B cell (primary cell): ENCODE results near the gene CD81. TPM values are rescaled to one million over a fixed set of nuclear protein-coding genes. Genes with fewer than 3 reads are reported as not detected.

Experiments used
- ATAC-seq: fragments of 200-7000 bp; cut with Tn5 transposase; one replicate; pipeline ENCODE4 v1.10.0; 2021; ENCODE audit warnings: low read depth, mild to moderate bottlenecking, moderate number of reproducible peaks, moderate library complexity
- CTCF ChIA-PET: fragments of 350-600 bp; sonication (Branson Sonifier 250); formaldehyde crosslinking; loops from one replicate; lab custom pipeline; 2021; ENCODE audit warnings: antibody characterized with exemption, inconsistent platforms; lab: Charles Lee
- POLR2A ChIA-PET: fragments of 350-600 bp; sonication (Branson Sonifier 250); formaldehyde crosslinking; loops from one replicate; lab custom pipeline; 2021; ENCODE audit warnings: antibody characterized with exemption; lab: Charles Lee
- DNase-seq: peaks from one replicate; pipeline ENCODE4 v3.0.0; 2013
- H2AFZ ChIP-seq: 2 replicates; pipeline ENCODE4 v1.6.1; 2012; ENCODE audit warnings: mild to moderate bottlenecking, low read depth, low read length; ENCODE audit not compliant: insufficient read depth, poor library complexity, severe bottlenecking
- H3K27ac ChIP-seq, 2 donors: 1 replicate in 1 of 2; 2 replicates in 1 of 2; pipeline ENCODE4 v1.5.1; 2012 to 2013; ENCODE audit warnings: low read length in 2 of 2, mild to moderate bottlenecking in 2 of 2, moderate library complexity in 1 of 2
- H3K27me3 ChIP-seq, 4 experiments: fragments of 200-600 bp in 1 of 4; sonication (generic) in 1 of 4; replicated peaks in 1 of 4; 1 replicate in 2 of 4; 2 replicates in 2 of 4; pipeline versions ENCODE4 v1.6.1 to v1.7.0; 2013 to 2016; ENCODE audit warnings: low read length in 3 of 4, mild to moderate bottlenecking in 2 of 4, mixed read lengths in 1 of 4, moderate library complexity in 1 of 4; ENCODE audit not compliant: insufficient read depth in 4 of 4, control insufficient read depth in 3 of 4; ENCODE audit errors: control extremely low read depth in 1 of 4
- H3K36me3 ChIP-seq, 2 experiments: replicated peaks in 1 of 2; 1 replicate in 1 of 2; 2 replicates in 1 of 2; pipeline versions ENCODE4 v1.6.1 to v1.7.1; 2013; ENCODE audit warnings: low read length in 1 of 2; ENCODE audit not compliant: insufficient read depth in 2 of 2, control insufficient read depth in 1 of 2; ENCODE audit errors: control extremely low read depth in 1 of 2, extremely low read depth in 1 of 2
- H3K4me1 ChIP-seq, 2 donors: fragments of 200-600 bp in 1 of 2; sonication (generic) in 1 of 2; 1 replicate in 1 of 2; 2 replicates in 1 of 2; pipeline versions ENCODE4 v1.5.1 to v1.6.1; 2013 to 2017; ENCODE audit warnings: low read length in 2 of 2; ENCODE audit not compliant: control insufficient read depth in 2 of 2, insufficient read depth in 2 of 2
- H3K4me2 ChIP-seq: replicated peaks from 2 replicates; pipeline ENCODE3; 2012; ENCODE audit warnings: mild to moderate bottlenecking, low read depth, low read length; ENCODE audit not compliant: poor library complexity, severe bottlenecking
- H3K4me3 ChIP-seq, 5 experiments: fragments of 200-600 bp in 1 of 5; sonication (generic) in 1 of 5; 1 replicate in 3 of 5; 2 replicates in 2 of 5; pipeline versions ENCODE4 v1.5.1 to v1.7.0; 2011 to 2016; ENCODE audit warnings: low read length in 4 of 5, mild to moderate bottlenecking in 4 of 5, low read depth in 2 of 5, control low read depth in 1 of 5, moderate library complexity in 1 of 5; ENCODE audit not compliant: insufficient read depth in 1 of 5; ENCODE audit errors: control extremely low read depth in 1 of 5, extremely low read depth in 1 of 5
- H3K79me2 ChIP-seq: fragments of 200-600 bp; sonication (generic); one replicate; pipeline ENCODE4 v1.6.0; 2016; ENCODE audit warnings: low read length; ENCODE audit not compliant: control insufficient read depth, insufficient read depth
- H3K9ac ChIP-seq: fragments of 200-600 bp; sonication (generic); 2 replicates; pipeline ENCODE4 v1.6.1; 2017; ENCODE audit warnings: mild to moderate bottlenecking, low read length, moderate library complexity
- H3K9me3 ChIP-seq, 3 donors: one replicate each; pipeline versions ENCODE4 v1.6.1 to v1.7.1; 2013; ENCODE audit warnings: low read length in 2 of 3; ENCODE audit not compliant: control insufficient read depth in 2 of 3, insufficient read depth in 1 of 3; ENCODE audit errors: control extremely low read depth in 1 of 3
- H4K20me1 ChIP-seq: 2 replicates; pipeline ENCODE4 v1.6.0; 2012; ENCODE audit warnings: mild to moderate bottlenecking, low read length; ENCODE audit not compliant: insufficient read depth, control insufficient read depth, poor library complexity, severe bottlenecking
- H3K27ac Mint-ChIP-seq: one replicate; pipeline ENCODE4 v1.8.0; 2021; ENCODE audit warnings: mixed read lengths
- H3K27me3 Mint-ChIP-seq: one replicate; pipeline ENCODE4 v1.8.0; 2021; ENCODE audit warnings: mixed read lengths
- H3K4me1 Mint-ChIP-seq: one replicate; pipeline ENCODE4 v1.8.0; 2021; ENCODE audit warnings: mixed read lengths
- H3K4me3 Mint-ChIP-seq: one replicate; pipeline ENCODE4 v1.8.0; 2021; ENCODE audit warnings: mixed read lengths
- H3K9me3 Mint-ChIP-seq: one replicate; pipeline ENCODE4 v1.8.0; 2022; ENCODE audit warnings: mixed read lengths; ENCODE audit not compliant: insufficient read depth
- CTCF ChIP-seq: fragments of 200-600 bp; IDR thresholded peaks from one replicate; pipeline ENCODE4 v1.8.0; 2022; ENCODE audit warnings: antibody characterized with exemption, mild to moderate bottlenecking
- EZH2 ChIP-seq: IDR thresholded peaks from 2 replicates; pipeline ENCODE4 v1.6.1; 2012; ENCODE audit warnings: borderline replicate concordance, low read depth, mild to moderate bottlenecking, moderate library complexity, low read length; ENCODE audit not compliant: insufficient read depth, poor library complexity, severe bottlenecking
- WGBS: methylation state at CpG from one replicate; pipeline ENCODE4 v1.1.5; 2013; ENCODE audit warnings: missing lambda C conversion rate; ENCODE audit not compliant: insufficient coverage; 5-methylcytosine and 5-hydroxymethylcytosine counted together
- intact Hi-C: fragments of 100-400 bp; cut with micrococcal nuclease; formaldehyde crosslinking; loops from one replicate; pipeline ENCODE4 v1.10.0; 2022
- polyA plus RNA-seq: library from polyadenylated mRNA; depleted of rRNA; stranded (reverse); fragments of >200 nt; gene quantifications from 2 replicates; pipeline ENCODE4 v1.2.3, GENCODE V29; 2012
- total RNA-seq, 2 donors: library from RNA; stranded (reverse); fragments of 120-200 nt in 1 of 2; gene quantifications; 1 replicate in 1 of 2; 2 replicates in 1 of 2; pipeline versions ENCODE4 v1.2.3 to v1.2.4, GENCODE V29; 2013 to 2022

CD81 gene
- total and polyA plus RNA-seq, 2 donors (not counting 1 experiment from before 2014, with no cell fraction given) = 253 to 361 TPM

GRCh38 chr11:2358754-2359442 lies 18.2 kb upstream of the CD81 start:
- Mint-ChIP-seq H3K27me3 (no peaks in the 10 kb centered on the region), H3K4me1 (peaks cover 10% of the 10 kb centered on the region), H3K27ac (peak overlapping the region; percentile 86), H3K4me3 (peak overlapping the region; percentile 68), H3K9me3 (no peaks in the 10 kb centered on the region)
- no peak for TF ChIP-seq CTCF
- TF ChIP-seq EZH2 = no peak
- WGBS = 84% methylated on average over 9 of the region's 11 CpGs
- ChIA-PET POLR2A (interaction anchor here (1.3 kb wide), 1 partner anchor 18 kb away, joined by 9 read pairs; the partner anchor contains the start of gene CD81), CTCF (no interaction called here)
- Histone ChIP-seq H3K36me3 (no peaks in the 10 kb centered on the region), H3K4me2 (peak overlapping the region; percentile 27), H2AFZ (peak overlapping the region; percentile 10), H4K20me1 (no peaks in the 10 kb centered on the region), H3K9ac (no peak overlapping the region), H3K27ac (no peak overlapping the region), H3K4me3 (no peak overlapping the region), H3K79me2 (no peaks in the 10 kb centered on the region), H3K4me1 (peaks cover 0 to 5% of the 10 kb centered on the region in 2 donors), H3K9me3 (no peaks in the 10 kb centered on the region), H3K27me3 (no peaks in the 10 kb centered on the region)
- ATAC-seq (peak; percentile 71), DNase-seq (peak; percentile 34)
- intact Hi-C loops = no loop called here

- no peak overlapping the region for H3K9ac ChIP-seq
- H3K4me1 ChIP-seq = peaks cover 0 to 5% of the 10 kb centered on the region in 2 donors
- no peak for ATAC-seq
- H3K27me3 ChIP-seq = no peaks in the 10 kb centered on the region
- CTCF ChIA-PET = no interaction called here
- H3K27ac ChIP-seq = no peak overlapping the region
- no peak overlapping the region for H2AFZ ChIP-seq
- no peak overlapping the region for H3K4me3 ChIP-seq
- H3K9me3 Mint-ChIP-seq = no peaks in the 10 kb centered on the region
- H3K27me3 Mint-ChIP-seq = no peaks in the 10 kb centered on the region
- POLR2A ChIA-PET = interaction anchor here (1.3 kb wide), 1 partner anchor 18 kb away, joined by 9 read pairs; the partner anchor contains the start of gene CD81
- TF ChIP-seq CTCF (no peak), EZH2 (no peak)
- H4K20me1 ChIP-seq = no peaks in the 10 kb centered on the region
- H3K27ac Mint-ChIP-seq = peak overlapping the region; percentile 26
- WGBS = 93% methylated on average over 8 of the region's 9 CpGs
- H3K9me3 ChIP-seq = no peaks in the 10 kb centered on the region
- no peaks in the 10 kb centered on the region for H3K79me2 ChIP-seq
- no peak overlapping the region for H3K4me2 ChIP-seq
- no peak overlapping the region for H3K4me3 Mint-ChIP-seq
- peaks cover 10% of the 10 kb centered on the region for H3K4me1 Mint-ChIP-seq
- H3K36me3 ChIP-seq = no peaks in the 10 kb centered on the region
- intact Hi-C loops = no loop called here
- DNase-seq = no peak
Observed at GRCh38 chr11:2359557-2359956, 17.6 kb upstream of the CD81 start.
